Glutamatergic neuron (in vitro differentiated cells): ENCODE measurements around the gene PALS1. TPM values are rescaled to one million over a fixed set of nuclear protein-coding genes. Genes with fewer than 3 reads are reported as not detected.

Source experiments
- DNase-seq: peaks from one replicate; pipeline ENCODE4 v3.0.0; 2022
- H3K27ac Mint-ChIP-seq: one replicate; pipeline ENCODE4 v1.8.0; 2020; ENCODE audit warnings: mild to moderate bottlenecking, mixed read lengths, inconsistent platforms; ENCODE audit not compliant: unreplicated experiment
- H3K27me3 Mint-ChIP-seq: one replicate; pipeline ENCODE4 v1.8.0; 2020; ENCODE audit warnings: mild to moderate bottlenecking, moderate library complexity, mixed read lengths, inconsistent platforms; ENCODE audit not compliant: unreplicated experiment
- H3K36me3 Mint-ChIP-seq: one replicate; pipeline ENCODE4 v1.8.0; 2020; ENCODE audit warnings: mild to moderate bottlenecking, mixed read lengths, inconsistent platforms; ENCODE audit not compliant: unreplicated experiment
- H3K4me1 Mint-ChIP-seq: one replicate; pipeline ENCODE4 v1.8.0; 2020; ENCODE audit warnings: mild to moderate bottlenecking, low read depth, mixed read lengths, inconsistent platforms; ENCODE audit not compliant: unreplicated experiment
- H3K4me3 Mint-ChIP-seq: one replicate; pipeline ENCODE4 v1.8.0; 2020; ENCODE audit warnings: mild to moderate bottlenecking, mixed read lengths, inconsistent platforms; ENCODE audit not compliant: unreplicated experiment
- H3K9me3 Mint-ChIP-seq: one replicate; pipeline ENCODE4 v1.8.0; 2020; ENCODE audit warnings: mild to moderate bottlenecking, moderate library complexity, mixed read lengths, inconsistent platforms; ENCODE audit not compliant: unreplicated experiment
- total RNA-seq: library from RNA; stranded (reverse); fragmentation: NEBNext Ultra II Directional; extraction: Animal tissue kit (Norgen Biotek cat#: 25700); gene quantifications from one replicate; pipeline ENCODE4 v1.2.1, GENCODE V29; 2021; ENCODE audit not compliant: unreplicated experiment
- TF ChIP-seq, protein P1 (sequence below): fragments of 200-600 bp; sonication (generic); IDR thresholded peaks from one replicate; pipeline ENCODE4 v1.5.0; 2021; ENCODE audit not compliant: partially characterized antibody, unreplicated experiment

The PALS1 gene
- total RNA-seq, 1 donor from 2014 or later = 4.5 TPM

DNA sequence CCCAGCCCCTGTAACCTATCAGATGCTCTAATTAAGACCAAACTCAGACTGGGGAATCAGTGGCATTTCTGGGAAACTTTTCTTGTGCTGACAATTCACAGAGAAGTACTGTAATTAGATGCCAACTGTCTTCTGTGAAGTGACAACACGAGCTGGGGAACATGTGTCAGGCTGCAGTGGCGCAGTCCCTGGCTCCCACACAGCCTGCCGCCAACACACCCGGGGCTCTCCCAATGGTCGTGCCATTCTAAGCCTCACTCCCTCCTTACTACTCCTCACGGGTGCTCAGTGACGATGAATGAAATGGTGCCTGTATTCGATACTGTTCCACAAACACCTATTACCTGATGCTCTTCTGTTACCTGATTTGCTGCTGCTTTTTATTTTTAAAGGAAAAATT is 33.4 kb upstream of the PALS1 start:
- H3K36me3 Mint-ChIP-seq = no peaks in the 10 kb centered on the region
- DNase-seq = no peak
- peaks cover 7% of the 10 kb centered on the region for H3K9me3 Mint-ChIP-seq
- H3K4me3 Mint-ChIP-seq = no peak overlapping the region
- H3K27me3 Mint-ChIP-seq = no peaks in the 10 kb centered on the region
- TF ChIP-seq, protein P1, sequence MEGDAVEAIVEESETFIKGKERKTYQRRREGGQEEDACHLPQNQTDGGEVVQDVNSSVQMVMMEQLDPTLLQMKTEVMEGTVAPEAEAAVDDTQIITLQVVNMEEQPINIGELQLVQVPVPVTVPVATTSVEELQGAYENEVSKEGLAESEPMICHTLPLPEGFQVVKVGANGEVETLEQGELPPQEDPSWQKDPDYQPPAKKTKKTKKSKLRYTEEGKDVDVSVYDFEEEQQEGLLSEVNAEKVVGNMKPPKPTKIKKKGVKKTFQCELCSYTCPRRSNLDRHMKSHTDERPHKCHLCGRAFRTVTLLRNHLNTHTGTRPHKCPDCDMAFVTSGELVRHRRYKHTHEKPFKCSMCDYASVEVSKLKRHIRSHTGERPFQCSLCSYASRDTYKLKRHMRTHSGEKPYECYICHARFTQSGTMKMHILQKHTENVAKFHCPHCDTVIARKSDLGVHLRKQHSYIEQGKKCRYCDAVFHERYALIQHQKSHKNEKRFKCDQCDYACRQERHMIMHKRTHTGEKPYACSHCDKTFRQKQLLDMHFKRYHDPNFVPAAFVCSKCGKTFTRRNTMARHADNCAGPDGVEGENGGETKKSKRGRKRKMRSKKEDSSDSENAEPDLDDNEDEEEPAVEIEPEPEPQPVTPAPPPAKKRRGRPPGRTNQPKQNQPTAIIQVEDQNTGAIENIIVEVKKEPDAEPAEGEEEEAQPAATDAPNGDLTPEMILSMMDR = no peak
- H3K4me1 Mint-ChIP-seq = no peaks in the 10 kb centered on the region
- H3K27ac Mint-ChIP-seq = no peak overlapping the region

DNA sequence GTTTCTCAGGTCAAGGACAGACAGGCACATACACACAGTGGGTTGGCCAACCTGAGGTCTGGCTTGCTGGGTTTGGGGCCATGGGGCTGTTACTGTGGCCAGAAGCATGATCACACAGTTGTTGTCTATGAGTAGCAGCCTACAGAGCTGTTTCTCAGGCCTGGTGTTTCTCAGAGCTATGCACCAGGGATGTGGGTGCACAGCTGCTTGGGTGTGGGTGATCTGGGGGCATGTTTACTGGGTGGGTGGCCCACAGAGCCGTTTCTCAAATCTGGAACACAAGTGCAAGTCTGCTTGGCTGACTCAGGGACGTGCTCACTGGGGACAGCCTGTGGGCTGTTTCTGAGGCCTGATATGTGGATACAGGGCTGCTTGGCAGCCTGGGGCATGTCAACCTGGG is 23.1 kb upstream of the PALS1 start:
- no peaks in the 10 kb centered on the region for H3K9me3 Mint-ChIP-seq
- H3K36me3 Mint-ChIP-seq = no peaks in the 10 kb centered on the region
- peaks cover 2% of the 10 kb centered on the region for H3K27me3 Mint-ChIP-seq
- H3K4me3 Mint-ChIP-seq = no peak overlapping the region
- no peak overlapping the region for H3K27ac Mint-ChIP-seq
- TF ChIP-seq, protein P1 = no peak
- no peaks in the 10 kb centered on the region for H3K4me1 Mint-ChIP-seq
- DNase-seq = no peak

DNA sequence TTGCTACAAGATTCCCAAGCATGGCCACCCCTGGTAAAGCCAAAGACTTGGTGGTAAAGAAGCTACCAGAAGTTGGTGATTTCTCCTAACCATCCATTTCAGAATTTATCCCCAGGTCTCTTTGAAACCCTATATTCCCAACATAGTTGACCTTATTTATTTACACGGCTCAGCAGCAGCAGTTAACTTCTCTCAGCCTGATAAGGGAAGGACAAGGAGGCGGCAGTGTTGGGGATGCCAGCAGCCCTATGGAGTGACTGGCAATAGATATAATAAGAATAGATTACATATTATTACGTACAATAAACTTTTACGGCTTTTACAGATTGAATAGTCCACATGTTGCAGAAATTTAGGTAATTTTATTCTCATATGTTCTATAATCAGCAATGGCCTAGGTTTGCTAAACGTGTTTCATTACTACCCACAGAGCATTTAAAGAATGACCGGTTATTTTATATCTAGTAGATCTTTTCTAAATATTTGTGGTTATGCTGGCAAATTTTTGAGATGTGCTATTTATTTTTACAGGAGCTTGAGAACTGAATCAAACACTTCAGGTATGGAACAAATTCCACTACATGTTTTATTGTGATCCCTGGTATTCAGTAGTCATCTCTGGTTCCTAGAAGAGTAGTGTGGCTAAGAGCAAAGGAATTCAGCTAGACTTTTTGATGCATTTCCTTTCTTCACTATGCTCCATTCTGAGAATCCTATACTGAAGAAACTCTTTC is 19.8 kb upstream of the PALS1 start:
- H3K4me1 Mint-ChIP-seq = no peaks in the 10 kb centered on the region
- no peaks in the 10 kb centered on the region for H3K36me3 Mint-ChIP-seq
- TF ChIP-seq, protein P1 = no peak
- peaks cover 2% of the 10 kb centered on the region for H3K27me3 Mint-ChIP-seq
- no peaks in the 10 kb centered on the region for H3K9me3 Mint-ChIP-seq
- H3K4me3 Mint-ChIP-seq = no peak overlapping the region
- DNase-seq = no peak
- no peak overlapping the region for H3K27ac Mint-ChIP-seq

DNA sequence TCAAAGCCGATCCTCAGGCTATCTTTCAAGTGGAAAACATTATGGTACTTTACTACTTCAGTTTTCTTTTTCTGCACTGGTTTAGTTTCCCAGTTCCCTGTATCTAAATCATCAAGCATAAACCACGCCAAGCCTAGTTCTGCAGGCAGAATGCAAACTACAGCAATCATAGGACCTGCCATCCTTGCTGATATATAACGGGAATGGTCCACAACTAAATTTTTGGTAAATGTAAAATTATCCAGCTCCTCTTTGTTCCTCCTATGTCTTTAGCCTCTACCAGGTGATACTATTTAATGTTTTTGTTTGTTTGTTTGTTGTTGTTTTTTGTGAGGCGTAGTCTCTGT is 19.3 kb upstream of the PALS1 start:
- H3K4me3 Mint-ChIP-seq = no peak overlapping the region
- H3K9me3 Mint-ChIP-seq = no peaks in the 10 kb centered on the region
- no peaks in the 10 kb centered on the region for H3K36me3 Mint-ChIP-seq
- DNase-seq = no peak
- H3K27ac Mint-ChIP-seq = no peak overlapping the region
- no peaks in the 10 kb centered on the region for H3K4me1 Mint-ChIP-seq
- peaks cover 2% of the 10 kb centered on the region for H3K27me3 Mint-ChIP-seq
- TF ChIP-seq, protein P1 = no peak

DNA sequence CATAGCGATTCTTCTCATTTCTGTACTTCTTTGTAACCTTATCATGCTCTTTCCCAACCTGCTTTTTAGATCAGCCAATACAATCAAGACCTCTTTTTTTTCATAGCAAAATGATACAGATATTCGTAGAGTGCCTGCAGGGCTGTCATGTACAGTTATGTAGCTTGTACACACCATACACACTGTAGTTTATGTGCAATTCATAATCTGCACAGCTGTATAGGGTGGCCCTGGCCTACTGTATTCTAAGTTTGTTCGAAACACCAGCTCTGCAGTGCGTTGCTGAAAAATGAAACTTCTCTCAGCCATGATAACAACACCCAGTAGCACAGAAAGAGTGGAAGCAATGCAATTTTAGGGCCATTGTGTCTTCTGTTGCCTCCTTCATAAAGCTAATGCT is 15.7 kb upstream of the PALS1 start:
- Mint-ChIP-seq H3K4me3 (no peak overlapping the region), H3K36me3 (no peaks in the 10 kb centered on the region), H3K27me3 (no peaks in the 10 kb centered on the region), H3K27ac (no peak overlapping the region), H3K4me1 (no peaks in the 10 kb centered on the region), H3K9me3 (no peaks in the 10 kb centered on the region)
- TF ChIP-seq, protein P1 = no peak
- DNase-seq = no peak
